IPS-11a (cell line): ENCODE data around the gene PARP9.
"Not testable (repeated sequence)": the region's sequence is repeated elsewhere in the genome, so short reads cannot be mapped to it uniquely, and the experiment has no call there.

Source experiments
- H3K4me3 ChIP-seq: one replicate; pipeline ENCODE4 v1.5.1; 2013; ENCODE audit warnings: low read depth, low read length, control low read depth

Gene PARP9

GRCh38 chr3:122576174-122576940 is 12.3 kb upstream of the PARP9 start:
- H3K4me3 ChIP-seq, result no peak overlapping the region

GRCh38 chr3:122572940-122573412 is 8.9 kb upstream of the PARP9 start:
- H3K4me3 ChIP-seq, result no peak overlapping the region

GRCh38 chr3:122568755-122569154 is 4.7 kb upstream of the PARP9 start:
- no peak overlapping the region for H3K4me3 ChIP-seq

DNA sequence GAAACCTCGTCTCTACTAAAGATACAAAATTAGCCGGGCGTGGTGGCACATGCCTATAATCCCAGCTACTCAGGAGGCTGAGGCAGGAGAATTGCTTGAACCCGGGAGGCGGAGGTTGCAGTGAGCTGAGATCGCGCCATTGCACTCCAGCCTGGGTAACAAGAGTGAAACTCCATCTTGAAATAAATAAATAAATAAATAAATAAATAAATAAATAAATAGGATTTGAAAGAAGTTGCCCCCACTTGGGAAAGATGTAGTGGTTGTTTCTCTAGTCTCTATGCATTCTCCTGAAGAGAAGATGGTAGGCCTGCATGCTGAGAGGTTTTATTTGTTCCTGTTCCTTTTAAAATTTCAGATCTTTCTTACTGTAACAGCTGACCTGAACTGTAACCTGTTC is 4.0 kb upstream of the PARP9 start:
- H3K4me3 ChIP-seq, result not testable (repeated sequence)

GRCh38 chr3:122563717-122564025 is 429 bp downstream of the PARP9 start:
- peak overlapping the region; percentile 65 for H3K4me3 ChIP-seq

GRCh38 chr3:122562923-122563716 is 980 bp downstream of the PARP9 start:
- no peak overlapping the region for H3K4me3 ChIP-seq

GRCh38 chr3:122560680-122561079 is 3.4 kb downstream of the PARP9 start:
- H3K4me3 ChIP-seq, result no peak overlapping the region

DNA sequence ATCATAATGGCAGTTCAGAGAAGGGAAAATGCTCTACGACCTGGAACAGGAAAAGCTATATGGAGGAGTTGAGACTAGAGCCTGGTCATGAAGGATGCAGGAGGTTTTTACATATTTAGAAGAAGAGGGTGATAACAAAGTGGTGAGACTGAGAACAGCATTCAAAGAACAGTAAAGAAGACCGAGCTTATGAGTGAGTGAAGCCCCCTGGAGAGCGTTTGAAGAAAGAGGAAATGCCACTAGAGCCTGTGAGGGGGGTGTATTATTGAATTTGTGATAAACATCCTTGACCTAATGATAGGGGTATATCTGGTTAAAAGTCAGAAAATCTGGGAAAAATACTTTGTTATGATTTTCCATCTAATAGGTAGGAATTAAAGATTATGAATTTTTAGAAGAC is 4.2 kb downstream of the PARP9 start:
- H3K4me3 ChIP-seq, result no peak overlapping the region

- no peak overlapping the region for H3K4me3 ChIP-seq
Measured at GRCh38 chr3:122558605-122559004, 5.5 kb downstream of the PARP9 start.

DNA sequence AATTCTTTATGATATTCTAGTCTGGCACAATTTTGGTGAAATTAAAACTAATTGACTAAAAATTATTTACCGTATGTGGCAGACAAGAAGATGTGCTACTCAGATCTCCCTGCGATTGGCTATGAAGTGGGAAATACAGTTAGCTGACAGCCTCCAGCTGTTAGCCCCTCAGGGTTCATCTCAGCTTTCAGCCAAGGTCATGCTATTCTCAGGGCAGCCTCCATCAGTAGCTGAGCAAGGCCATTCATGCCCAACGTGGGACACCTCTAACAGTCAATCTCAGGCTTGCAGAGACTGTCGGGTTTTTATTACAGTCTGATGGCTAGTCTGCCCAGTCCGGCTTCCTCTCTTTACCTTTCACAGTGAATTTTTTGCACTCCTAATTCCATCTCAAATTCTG is 6.7 kb downstream of the PARP9 start:
- H3K4me3 ChIP-seq, result no peak overlapping the region

- H3K4me3 ChIP-seq, result no peak overlapping the region
Measured at GRCh38 chr3:122555275-122556071, 8.6 kb downstream of the PARP9 start.

DNA sequence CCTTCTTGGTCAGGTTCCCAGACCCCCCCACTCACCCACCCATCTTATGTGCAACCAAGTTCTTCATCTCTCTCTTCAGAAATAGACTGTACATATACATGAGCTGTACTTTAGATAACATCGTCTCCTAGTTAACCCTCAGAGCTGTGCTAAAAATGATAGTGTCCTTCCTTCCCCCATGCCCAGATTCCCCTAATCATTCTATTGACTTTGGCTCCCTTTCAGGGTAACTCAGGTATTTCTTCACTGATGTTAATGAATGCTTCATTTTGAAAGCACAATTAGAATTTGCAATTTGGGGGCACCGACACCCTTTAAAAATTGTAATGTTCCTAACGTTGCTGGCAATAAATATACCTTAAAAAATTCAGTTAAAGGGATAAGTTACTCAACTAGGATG is 10.9 kb downstream of the PARP9 start:
- H3K4me3 ChIP-seq, result no peak overlapping the region

DNA sequence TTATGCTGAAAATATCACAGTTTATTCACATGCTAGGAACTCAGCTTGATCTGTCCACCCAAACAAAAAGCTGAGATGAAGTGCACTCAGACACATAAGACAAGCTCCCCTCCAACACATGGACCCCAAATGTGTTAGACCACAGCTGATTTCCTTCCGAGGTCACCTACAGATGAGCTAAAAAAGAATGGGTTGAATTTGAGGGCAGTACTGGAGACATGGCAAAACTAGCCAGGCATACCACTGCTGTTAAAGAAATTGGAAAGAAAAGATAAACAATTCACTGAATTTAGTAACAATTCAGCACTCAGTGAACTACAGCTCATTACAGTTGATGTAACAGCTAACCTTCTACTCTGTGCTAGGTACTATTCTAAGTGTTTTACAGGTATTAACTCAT is 15.5 kb downstream of the PARP9 start:
- H3K4me3 ChIP-seq, result no peak overlapping the region

- no peak overlapping the region for H3K4me3 ChIP-seq
Measured at GRCh38 chr3:122548076-122548475, 16.0 kb downstream of the PARP9 start.

DNA sequence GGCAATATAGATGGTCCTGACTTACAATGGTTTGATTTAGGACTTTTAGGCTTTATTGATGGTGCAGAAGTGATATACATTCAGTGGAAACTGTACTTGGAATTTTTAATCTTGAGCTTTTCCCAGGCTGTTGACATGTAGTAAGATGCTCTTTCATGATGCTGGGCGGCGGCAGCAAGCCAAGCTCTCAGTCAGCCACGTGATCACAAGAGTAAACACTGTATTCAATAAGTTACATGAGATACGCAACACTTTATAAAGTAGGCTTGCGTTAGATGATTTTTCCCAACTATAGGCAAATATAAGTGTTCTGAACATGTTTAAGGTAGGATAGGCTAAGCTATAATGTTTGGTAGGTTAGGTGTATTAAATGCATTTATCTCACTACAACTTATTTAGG is 17.9 kb downstream of the PARP9 start:
- H3K4me3 ChIP-seq, result no peak overlapping the region

DNA sequence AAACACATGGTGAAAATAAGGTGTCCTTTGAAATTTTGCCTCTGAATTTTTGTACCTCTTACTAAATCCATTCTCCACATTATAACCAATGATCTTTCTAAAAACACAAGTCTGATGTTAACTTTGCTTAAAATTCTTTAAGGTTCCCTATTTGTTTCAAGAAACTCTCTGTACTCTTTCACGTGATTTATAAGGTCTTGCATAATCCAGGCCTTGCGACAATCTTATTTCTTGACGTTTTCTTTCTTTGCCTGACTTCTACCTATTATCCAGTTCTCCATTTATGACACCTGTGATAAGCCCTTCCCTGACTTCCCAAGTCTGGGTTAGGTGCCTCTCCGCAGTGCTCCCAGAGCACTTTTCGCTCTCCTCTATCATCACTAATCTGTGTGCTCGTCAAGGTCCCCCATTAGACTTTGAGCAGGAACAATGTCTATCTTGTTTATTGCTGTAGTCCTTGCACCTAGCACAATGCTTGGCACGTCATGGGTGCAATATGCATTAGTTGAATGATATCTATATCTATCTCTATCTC is 25.1 kb downstream of the PARP9 start:
- H3K4me3 ChIP-seq, result no peak overlapping the region

- H3K4me3 ChIP-seq, result no peak overlapping the region
Measured at GRCh38 chr3:122536632-122537001, 27.5 kb downstream of the PARP9 start.

DNA sequence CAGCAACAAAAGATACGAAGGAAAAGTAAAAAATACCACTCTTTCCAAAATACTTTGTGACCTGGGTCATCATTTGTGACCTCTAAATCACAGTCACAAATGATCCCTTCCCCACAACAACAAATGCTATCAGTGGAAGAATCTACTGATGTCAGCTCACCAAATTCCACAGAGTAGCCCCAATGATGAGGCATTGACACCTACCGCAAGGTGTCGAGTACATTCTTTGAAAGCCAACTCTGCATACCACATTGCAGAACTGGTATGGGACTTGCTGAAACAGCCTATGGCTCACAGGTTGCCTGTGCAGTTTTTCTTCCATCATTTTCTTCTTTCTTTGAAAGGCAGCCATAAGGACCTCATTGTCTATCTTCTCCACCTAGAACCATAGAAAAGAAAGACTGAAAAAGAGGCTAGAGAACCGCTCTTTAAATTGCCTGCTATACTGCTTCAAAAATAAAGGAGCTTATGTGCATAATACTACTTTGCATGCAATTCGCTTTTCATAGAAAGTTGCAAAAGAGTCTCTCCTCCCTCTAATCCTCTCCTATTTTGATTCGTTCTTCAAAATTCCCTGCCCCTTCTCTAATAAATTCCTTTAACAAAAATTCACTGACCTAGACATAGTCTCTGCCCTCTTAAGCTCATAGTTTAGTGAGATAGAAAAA is 28.0 kb downstream of the PARP9 start:
- no peak overlapping the region for H3K4me3 ChIP-seq

DNA sequence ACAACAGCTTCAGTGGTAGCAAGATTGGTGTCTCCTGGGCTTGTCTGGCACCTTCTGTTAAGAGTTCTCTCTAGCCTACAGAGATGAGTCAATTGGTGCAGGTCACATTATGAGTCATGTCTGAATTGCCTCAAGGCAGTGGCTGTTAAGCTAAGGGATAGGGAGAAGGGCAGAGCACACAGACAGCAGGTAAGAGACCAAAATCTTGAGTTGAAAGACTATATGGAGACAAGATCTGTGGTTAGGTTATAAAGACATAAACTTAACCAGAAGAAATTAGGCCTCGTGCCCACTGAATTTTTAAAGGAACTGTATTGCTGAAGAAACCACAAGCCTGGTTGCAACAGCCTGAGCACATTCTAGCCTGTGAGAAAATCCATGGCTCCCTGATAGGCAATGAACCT is 30.2 kb downstream of the PARP9 start:
- H3K4me3 ChIP-seq, result no peak overlapping the region

DNA sequence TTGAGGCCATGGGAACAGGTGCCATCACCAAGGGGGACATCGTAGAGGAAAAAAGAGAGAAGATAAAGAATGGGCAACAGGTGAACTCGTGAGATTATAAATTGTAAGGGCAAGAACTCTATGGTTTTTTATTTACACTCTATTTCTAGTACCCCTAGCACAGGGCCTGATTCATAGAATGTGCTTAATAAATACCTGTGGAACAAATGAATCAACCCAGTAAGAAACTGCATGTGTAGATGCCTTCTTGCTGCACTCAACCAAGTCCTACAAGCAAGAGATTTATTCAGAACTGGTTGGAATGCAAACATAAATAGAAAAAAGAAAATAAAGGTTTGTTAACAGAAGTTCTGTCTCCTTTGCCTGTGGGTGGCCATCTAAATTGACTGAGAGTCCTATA is 30.6 kb downstream of the PARP9 start:
- H3K4me3 ChIP-seq, result no peak overlapping the region

DNA sequence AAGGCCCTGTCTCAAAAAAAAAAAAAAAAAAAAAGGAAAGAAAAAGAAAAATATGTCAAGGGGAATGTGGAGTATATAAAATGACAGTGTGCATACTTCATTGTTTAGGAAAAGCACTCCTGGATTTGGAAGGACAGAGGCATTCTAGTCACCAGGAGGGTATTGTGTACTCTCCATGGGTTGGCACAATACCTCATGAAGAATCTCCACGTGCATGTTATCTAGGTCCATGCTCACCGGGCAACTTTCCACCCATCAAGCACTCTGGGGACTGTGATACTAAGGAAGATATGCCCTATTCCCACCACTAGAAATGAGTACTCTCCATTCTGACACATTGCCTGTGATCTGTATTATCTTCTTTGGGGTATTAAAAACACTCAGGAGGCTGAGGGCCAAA is 33.9 kb downstream of the PARP9 start:
- H3K4me3 ChIP-seq, result no peak overlapping the region
